PFSK-1 (cell line): ENCODE results near the gene SDK1.

Experiments
- FOXP2 ChIP-seq: optimal IDR thresholded peaks from 2 replicates; pipeline ENCODE3; 2011; ENCODE audit warnings: borderline replicate concordance, control low read depth, inconsistent platforms; ENCODE audit not compliant: insufficient read depth; ENCODE audit errors: extremely low read length, extremely low read depth
- POLR2AphosphoS5 ChIP-seq: IDR thresholded peaks from 2 replicates; pipeline ENCODE4 v1.6.1; 2012; ENCODE audit warnings: low read depth, mild to moderate bottlenecking, control low read depth, low read length, moderate library complexity
- REST ChIP-seq, 2 experiments: IDR thresholded peaks; 2 replicates each; pipeline versions ENCODE4 v1.6.1 to v1.8.0; 2011 to 2012; ENCODE audit warnings: low read depth in 2 of 2, low read length in 2 of 2, control low read depth in 1 of 2, inconsistent platforms in 1 of 2, mild to moderate bottlenecking in 1 of 2, moderate library complexity in 1 of 2; ENCODE audit not compliant: insufficient read depth in 1 of 2
- SIN3A ChIP-seq: IDR thresholded peaks from 2 replicates; pipeline ENCODE4 v1.6.1; 2012; ENCODE audit warnings: mild to moderate bottlenecking, low read length, moderate library complexity, borderline replicate concordance; ENCODE audit not compliant: insufficient read depth
- TAF1 ChIP-seq: IDR thresholded peaks from 2 replicates; pipeline ENCODE4 v1.6.1; 2012; ENCODE audit warnings: low read length, control low read depth, borderline replicate concordance; ENCODE audit not compliant: insufficient read depth

SDK1 gene

GRCh38 chr7:4133491-4134044 is 832.5 kb downstream of the SDK1 start:
- TF ChIP-seq POLR2AphosphoS5 (no peak), SIN3A (no peak), REST (IDR thresholded peaks at IDR 0.05; ENCODE audit: insufficient read depth in 1 of 2, low read depth in 2 of 2, low read length in 2 of 2) (no peak), FOXP2 (no peak), TAF1 (no peak)

- TF ChIP-seq TAF1 (no peak), FOXP2 (no peak), REST (IDR thresholded peaks at IDR 0.05; ENCODE audit: insufficient read depth in 1 of 2, low read depth in 2 of 2, low read length in 2 of 2) (no peak), POLR2AphosphoS5 (no peak), SIN3A (no peak)
These were observed 833.2 kb downstream of the SDK1 start for GRCh38 chr7:4134204-4134603.

- TF ChIP-seq REST (IDR thresholded peaks at IDR 0.05; ENCODE audit: insufficient read depth in 1 of 2, low read depth in 2 of 2, low read length in 2 of 2), result no peak
These were observed 833.6 kb downstream of the SDK1 start for GRCh38 chr7:4134631-4135030.

- no peak for TF ChIP-seq FOXP2
- TF ChIP-seq TAF1, result no peak
- no peak for TF ChIP-seq POLR2AphosphoS5
- no peak for TF ChIP-seq REST (IDR thresholded peaks at IDR 0.05; ENCODE audit: insufficient read depth in 1 of 2, low read depth in 2 of 2, low read length in 2 of 2)
- TF ChIP-seq SIN3A, result no peak
These were observed 834.2 kb downstream of the SDK1 start for GRCh38 chr7:4135301-4135700.

GRCh38 chr7:4136036-4136435 is 835.0 kb downstream of the SDK1 start:
- no peak for TF ChIP-seq REST (IDR thresholded peaks at IDR 0.05; ENCODE audit: insufficient read depth in 1 of 2, low read depth in 2 of 2, low read length in 2 of 2)
- TF ChIP-seq TAF1, result no peak
- TF ChIP-seq POLR2AphosphoS5, result no peak
- TF ChIP-seq FOXP2, result no peak
- no peak for TF ChIP-seq SIN3A
